KMS-11 (cell line): Measurements from ENCODE around the gene RRH.

Source experiments
- H2AFZ ChIP-seq: fragments of 200-600 bp; sonication (generic); 2 replicates; pipeline ENCODE4 v1.6.1; 2016; ENCODE audit warnings: antibody characterized with exemption, mixed run types, low read depth
- H3K27ac ChIP-seq: fragments of 200-600 bp; sonication (generic); 2 replicates; pipeline ENCODE4 v1.6.1; 2016; ENCODE audit warnings: mild to moderate bottlenecking, mixed run types
- H3K27me3 ChIP-seq: fragments of 200-600 bp; sonication (generic); 2 replicates; pipeline ENCODE4 v1.6.1; 2017; ENCODE audit warnings: mild to moderate bottlenecking, low read depth, mixed run types, moderate library complexity; ENCODE audit not compliant: insufficient read depth
- H3K36me3 ChIP-seq: fragments of 200-600 bp; sonication (generic); 2 replicates; pipeline ENCODE4 v1.6.1; 2017; ENCODE audit warnings: mild to moderate bottlenecking, mixed run types; ENCODE audit not compliant: insufficient read depth
- H3K4me1 ChIP-seq: fragments of 200-600 bp; sonication (generic); 2 replicates; pipeline ENCODE4 v1.6.1; 2016; ENCODE audit warnings: mild to moderate bottlenecking, low read depth, mixed run types; ENCODE audit not compliant: poor library complexity, severe bottlenecking
- H3K4me2 ChIP-seq: fragments of 200-600 bp; sonication (generic); 2 replicates; pipeline ENCODE4 v1.7.0; 2016; ENCODE audit warnings: mild to moderate bottlenecking, mixed run types
- H3K4me3 ChIP-seq: fragments of 200-600 bp; sonication (generic); IDR thresholded peaks from 2 replicates; pipeline ENCODE4 v1.6.1; 2017; ENCODE audit warnings: low read depth, low read length, mixed read lengths; ENCODE audit not compliant: insufficient read depth
- H3K79me2 ChIP-seq: fragments of 200-600 bp; sonication (generic); 2 replicates; pipeline ENCODE4 v1.6.1; 2016; ENCODE audit warnings: low read depth, mixed run types; ENCODE audit not compliant: insufficient read depth
- H3K9ac ChIP-seq: fragments of 200-600 bp; sonication (generic); 2 replicates; pipeline ENCODE4 v1.6.1; 2016; ENCODE audit warnings: mild to moderate bottlenecking, mixed run types
- H4K20me1 ChIP-seq: fragments of 200-600 bp; sonication (generic); 2 replicates; pipeline ENCODE4 v1.6.1; 2016; ENCODE audit warnings: mild to moderate bottlenecking, mixed run types; ENCODE audit not compliant: insufficient read depth
- TF ChIP-seq, protein P1 (sequence below): fragments of 200-600 bp; sonication (generic); conservative IDR thresholded peaks from 2 replicates; pipeline ENCODE4 v1.6.1; 2017; ENCODE audit warnings: low read depth, mild to moderate bottlenecking, antibody characterized with exemption, low read length, moderate library complexity, mixed read lengths

The RRH gene

DNA sequence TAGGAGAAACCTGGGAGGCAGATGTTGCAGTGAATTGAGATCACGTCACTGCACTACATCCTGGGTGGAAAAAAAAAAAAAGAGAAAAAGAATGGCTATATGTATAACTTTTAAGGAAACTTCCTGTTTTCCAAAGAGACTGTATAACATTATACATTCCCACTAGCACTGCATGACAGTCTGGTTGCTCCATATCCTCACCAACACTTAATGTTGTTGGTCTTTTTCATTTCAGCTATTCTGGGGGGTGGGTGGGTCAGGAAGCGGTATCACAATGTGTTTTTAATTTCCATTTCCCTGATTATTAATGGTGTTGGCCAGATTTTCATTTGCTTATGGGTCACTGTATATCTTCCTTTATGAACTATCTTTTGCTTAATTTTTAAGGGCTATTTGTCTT lies 33.5 kb downstream of the RRH start:
- Histone ChIP-seq H2AFZ (no peak overlapping the region), H3K36me3 (no peaks in the 10 kb centered on the region), H3K79me2 (no peaks in the 10 kb centered on the region), H3K9ac (no peak overlapping the region), H3K4me3 (no peak overlapping the region), H3K4me1 (no peaks in the 10 kb centered on the region), H3K27me3 (no peaks in the 10 kb centered on the region), H4K20me1 (no peaks in the 10 kb centered on the region), H3K4me2 (no peak overlapping the region), H3K27ac (no peak overlapping the region)
- TF ChIP-seq, protein P1, sequence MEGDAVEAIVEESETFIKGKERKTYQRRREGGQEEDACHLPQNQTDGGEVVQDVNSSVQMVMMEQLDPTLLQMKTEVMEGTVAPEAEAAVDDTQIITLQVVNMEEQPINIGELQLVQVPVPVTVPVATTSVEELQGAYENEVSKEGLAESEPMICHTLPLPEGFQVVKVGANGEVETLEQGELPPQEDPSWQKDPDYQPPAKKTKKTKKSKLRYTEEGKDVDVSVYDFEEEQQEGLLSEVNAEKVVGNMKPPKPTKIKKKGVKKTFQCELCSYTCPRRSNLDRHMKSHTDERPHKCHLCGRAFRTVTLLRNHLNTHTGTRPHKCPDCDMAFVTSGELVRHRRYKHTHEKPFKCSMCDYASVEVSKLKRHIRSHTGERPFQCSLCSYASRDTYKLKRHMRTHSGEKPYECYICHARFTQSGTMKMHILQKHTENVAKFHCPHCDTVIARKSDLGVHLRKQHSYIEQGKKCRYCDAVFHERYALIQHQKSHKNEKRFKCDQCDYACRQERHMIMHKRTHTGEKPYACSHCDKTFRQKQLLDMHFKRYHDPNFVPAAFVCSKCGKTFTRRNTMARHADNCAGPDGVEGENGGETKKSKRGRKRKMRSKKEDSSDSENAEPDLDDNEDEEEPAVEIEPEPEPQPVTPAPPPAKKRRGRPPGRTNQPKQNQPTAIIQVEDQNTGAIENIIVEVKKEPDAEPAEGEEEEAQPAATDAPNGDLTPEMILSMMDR = no peak

- H3K36me3 ChIP-seq = no peaks in the 10 kb centered on the region
- TF ChIP-seq, protein P1 = no peak
- no peak overlapping the region for H2AFZ ChIP-seq
- H3K27me3 ChIP-seq = no peaks in the 10 kb centered on the region
- no peaks in the 10 kb centered on the region for H3K79me2 ChIP-seq
- H3K27ac ChIP-seq = no peak overlapping the region
- H3K4me2 ChIP-seq = no peak overlapping the region
- no peak overlapping the region for H3K9ac ChIP-seq
- no peak overlapping the region for H3K4me3 ChIP-seq
- H3K4me1 ChIP-seq = no peaks in the 10 kb centered on the region
- H4K20me1 ChIP-seq = no peaks in the 10 kb centered on the region
These were observed 34.2 kb downstream of the RRH start for GRCh38 chr4:109861916-109862511.

- Histone ChIP-seq H3K27ac (no peak overlapping the region), H3K27me3 (no peaks in the 10 kb centered on the region), H3K79me2 (no peaks in the 10 kb centered on the region), H3K9ac (no peak overlapping the region), H4K20me1 (no peaks in the 10 kb centered on the region), H3K4me2 (no peak overlapping the region), H2AFZ (no peak overlapping the region), H3K36me3 (no peaks in the 10 kb centered on the region), H3K4me1 (no peaks in the 10 kb centered on the region), H3K4me3 (no peak overlapping the region)
- TF ChIP-seq, protein P1 = no peak
These were observed 36.4 kb downstream of the RRH start for GRCh38 chr4:109864134-109864533.

- Histone ChIP-seq H3K9ac (no peak overlapping the region), H3K27ac (no peak overlapping the region), H3K36me3 (no peaks in the 10 kb centered on the region), H3K27me3 (no peaks in the 10 kb centered on the region), H3K79me2 (no peaks in the 10 kb centered on the region), H3K4me3 (no peak overlapping the region), H3K4me2 (no peak overlapping the region), H3K4me1 (no peaks in the 10 kb centered on the region), H2AFZ (no peak overlapping the region), H4K20me1 (no peaks in the 10 kb centered on the region)
- TF ChIP-seq, protein P1 = no peak
These were observed 42.3 kb downstream of the RRH start for GRCh38 chr4:109870061-109870460.
